ENCODE measurements around the gene TPM4.
"Not testable (repeated sequence)": the region's sequence is repeated elsewhere in the genome, so short reads cannot be mapped to it uniquely, and the experiment has no call there.

TPM4 gene

GRCh38 chr19:16076154-16076957, at the start of gene TPM4:
TSS of gene TPM4 (plus strand) at chr19:16076495. CDS start at chr19:16076566, 71 bp downstream.
- no peak for FAIRE-seq

DNA sequence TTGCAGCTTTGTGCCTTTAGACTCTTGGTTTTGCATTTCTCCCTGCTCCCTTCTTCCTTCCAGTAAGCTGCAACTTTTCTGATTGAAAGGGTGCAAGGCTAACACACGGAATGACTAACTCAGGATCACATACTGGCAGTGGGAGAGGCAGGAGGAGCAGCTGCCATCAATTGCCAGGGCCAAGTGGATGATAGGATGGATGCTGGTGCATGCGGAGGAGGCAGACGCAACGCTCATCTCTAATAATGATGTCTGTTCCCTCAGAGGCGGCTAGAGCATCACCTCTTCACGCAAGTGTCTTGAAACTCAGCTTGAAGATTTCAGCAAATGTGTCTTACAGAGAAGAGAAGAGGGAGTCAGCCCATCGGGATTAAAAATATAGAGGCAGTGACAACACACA, 49.5 kb upstream of the TPM4 start:
- no peak for DNase-seq (ENCODE audit: low spot score)

More at GRCh38 chr19:16076154-16076957, at the start of gene TPM4:
- DNase-seq (ENCODE audit: low spot score) = peak; percentile 86

GRCh38 chr19:16027528-16027927, 48.8 kb upstream of the TPM4 start:
- no peak for FAIRE-seq
- no peak for DNase-seq (ENCODE audit: low spot score)

More for the DNA sequence above, 49.5 kb upstream of the TPM4 start:
- FAIRE-seq = no peak

GRCh38 chr19:16030155-16030554, 46.1 kb upstream of the TPM4 start:
- FAIRE-seq; DNase-seq (ENCODE audit: low spot score): not testable (repeated sequence)

DNA sequence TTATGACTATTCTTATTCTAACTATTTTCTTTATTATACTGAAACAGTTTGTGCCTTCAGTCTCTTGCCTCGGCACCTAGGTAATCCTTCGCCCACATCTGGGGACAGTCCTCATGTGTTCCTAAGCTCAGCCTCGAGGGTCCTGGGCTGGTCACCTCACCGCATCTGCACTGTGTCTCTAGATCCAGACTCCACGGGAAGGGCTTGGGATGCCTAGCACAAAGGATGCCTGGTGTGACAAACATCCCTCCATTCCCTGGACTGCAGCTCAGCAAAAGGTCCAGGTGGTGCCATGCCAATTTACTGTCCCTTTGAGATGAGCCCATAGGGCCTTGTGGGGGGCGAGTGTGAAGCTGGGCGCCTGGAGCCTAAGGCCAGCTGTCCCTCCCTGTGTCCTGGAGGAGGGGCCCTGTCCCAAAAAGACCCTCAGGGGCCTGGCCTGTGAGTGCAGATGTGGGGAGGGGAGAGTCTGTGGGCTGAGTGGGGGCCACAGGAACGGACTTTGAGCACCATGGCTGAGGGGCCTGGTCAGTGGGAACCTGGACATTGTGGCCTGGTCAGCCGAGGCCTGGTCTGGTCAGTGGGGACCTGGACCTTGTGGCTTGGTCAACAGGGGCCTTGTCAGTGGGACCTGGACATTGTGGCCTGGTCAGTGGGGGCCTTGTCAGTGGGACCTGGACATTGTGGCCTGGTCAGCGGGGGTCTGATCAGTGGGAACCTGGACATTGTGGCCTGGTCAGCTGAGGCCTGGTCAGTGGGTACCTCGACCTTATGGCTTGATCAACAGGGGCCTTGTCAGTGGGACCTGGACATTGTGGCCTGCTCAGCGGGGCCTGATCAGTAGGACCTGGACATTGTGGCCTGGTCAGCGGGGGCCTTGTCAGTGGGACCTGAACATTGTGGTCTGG, 45.1 kb upstream of the TPM4 start:
- DNase-seq (ENCODE audit: low spot score) (no peak), FAIRE-seq (no peak)

- no peak for FAIRE-seq
- no peak for DNase-seq (ENCODE audit: low spot score)
These were observed 44.5 kb upstream of the TPM4 start for GRCh38 chr19:16031872-16032200.

DNA sequence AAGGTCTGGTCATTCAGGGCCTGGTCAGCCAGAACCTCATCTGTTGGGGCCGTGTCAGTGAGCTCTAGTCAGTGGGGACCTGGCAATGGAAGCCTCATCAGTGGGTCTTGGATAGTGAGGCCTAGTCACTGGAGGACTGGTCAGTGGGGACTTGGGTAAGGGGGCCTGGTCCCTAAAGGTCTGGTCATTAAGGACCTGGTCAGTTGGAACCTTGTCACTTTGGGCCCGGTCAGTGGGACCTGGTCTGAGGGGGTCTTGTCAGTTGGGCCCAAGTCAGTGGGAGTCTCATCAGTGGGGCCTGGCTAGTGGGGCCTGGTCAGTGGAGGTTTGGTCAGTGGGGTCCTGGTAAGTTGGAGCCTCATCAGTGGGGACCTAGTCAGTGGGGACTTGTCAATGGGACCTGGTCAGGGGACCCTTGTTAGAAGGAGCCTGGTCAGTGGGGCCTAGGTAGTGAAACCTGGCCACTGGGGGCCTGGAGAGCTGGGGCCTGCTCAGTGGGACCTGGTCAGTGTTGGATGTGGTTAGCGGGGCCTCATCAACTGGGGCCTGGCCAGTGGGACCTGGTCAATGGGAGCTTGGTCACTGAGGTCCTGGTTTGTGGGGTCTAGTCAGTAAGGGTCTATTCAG, 43.7 kb upstream of the TPM4 start:
- DNase-seq (ENCODE audit: low spot score) = no peak
- no peak for FAIRE-seq

- FAIRE-seq (no peak), DNase-seq (ENCODE audit: low spot score) (no peak)
These were observed 43.2 kb upstream of the TPM4 start for GRCh38 chr19:16033136-16033530.

GRCh38 chr19:16033721-16034120, 42.6 kb upstream of the TPM4 start:
- no peak for DNase-seq (ENCODE audit: low spot score)
- FAIRE-seq = no peak

GRCh38 chr19:16034180-16034579, 42.1 kb upstream of the TPM4 start:
- DNase-seq (ENCODE audit: low spot score) = no peak

GRCh38 chr19:16034958-16035560, 41.2 kb upstream of the TPM4 start:
- FAIRE-seq (no peak), DNase-seq (ENCODE audit: low spot score) (no peak)

More at GRCh38 chr19:16034180-16034579, 42.1 kb upstream of the TPM4 start:
- FAIRE-seq = no peak

DNA sequence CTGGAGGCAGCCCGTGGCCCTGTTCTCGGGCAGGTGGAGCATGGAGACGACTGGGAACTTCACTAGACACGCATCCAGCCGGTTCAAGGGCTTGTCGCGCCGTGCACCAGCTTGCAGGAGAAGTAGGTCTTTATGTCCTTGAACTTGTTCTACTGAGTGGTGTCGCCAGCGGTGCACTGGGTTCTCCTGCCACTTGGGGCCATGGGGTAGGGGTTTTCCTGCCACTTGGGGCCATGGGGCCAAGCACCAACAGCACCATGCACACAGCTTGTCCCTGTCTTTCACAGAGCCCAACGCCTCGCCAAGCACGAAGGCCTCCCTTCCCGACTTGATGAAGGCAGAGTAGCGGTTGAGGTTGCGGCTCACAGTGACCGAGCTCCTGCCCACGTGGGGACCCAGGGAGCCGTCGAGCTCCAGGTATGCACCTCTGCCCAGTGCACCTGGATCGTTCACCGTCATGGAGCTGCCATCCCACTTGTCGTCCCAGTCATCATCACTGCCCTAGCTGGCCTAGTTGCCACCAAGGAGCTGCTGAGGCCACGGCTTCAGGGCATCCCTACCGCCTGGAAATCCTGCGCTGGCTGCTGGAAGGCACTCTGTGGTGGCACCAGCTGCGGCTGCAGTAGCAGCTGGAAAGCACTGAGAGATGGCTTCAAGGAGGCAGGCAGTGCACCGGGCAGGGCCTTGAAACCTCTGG, 40.5 kb upstream of the TPM4 start:
- DNase-seq (ENCODE audit: low spot score) (no peak), FAIRE-seq (no peak)

GRCh38 chr19:16036397-16036925, 39.8 kb upstream of the TPM4 start:
- FAIRE-seq = no peak
- DNase-seq (ENCODE audit: low spot score) = no peak

GRCh38 chr19:16036941-16037340, 39.4 kb upstream of the TPM4 start:
- FAIRE-seq = no peak
- DNase-seq (ENCODE audit: low spot score) = no peak

GRCh38 chr19:16037424-16038195, 38.7 kb upstream of the TPM4 start:
- no peak for DNase-seq (ENCODE audit: low spot score)
- FAIRE-seq = no peak

DNA sequence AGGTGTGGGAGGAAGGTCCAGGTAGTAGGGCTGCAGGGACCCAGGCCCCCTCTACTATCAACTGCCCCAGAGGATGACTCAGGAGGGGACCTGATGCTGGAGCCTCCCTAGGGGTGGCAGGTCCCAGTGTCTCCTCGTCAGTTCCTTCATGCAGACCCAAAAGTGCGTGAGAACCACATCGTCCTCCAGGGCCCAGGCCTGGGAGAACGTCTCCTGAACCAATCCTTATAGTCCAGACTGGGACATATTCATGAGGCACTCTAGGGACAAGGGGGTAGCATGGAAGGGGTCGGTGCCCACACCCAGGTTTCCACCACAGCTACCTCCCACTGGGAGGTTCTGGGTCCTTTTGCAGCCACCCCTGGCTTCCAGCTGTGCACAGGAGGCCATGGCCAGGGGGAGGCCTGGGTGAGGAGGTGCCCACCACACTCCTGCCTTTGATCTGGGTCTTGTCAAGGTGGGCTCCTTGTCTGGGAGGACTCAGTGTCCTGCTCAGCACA, 38.0 kb upstream of the TPM4 start:
- no peak for DNase-seq (ENCODE audit: low spot score)
- FAIRE-seq = no peak

GRCh38 chr19:16039081-16039480, 37.2 kb upstream of the TPM4 start:
- no peak for DNase-seq (ENCODE audit: low spot score)
- no peak for FAIRE-seq

DNA sequence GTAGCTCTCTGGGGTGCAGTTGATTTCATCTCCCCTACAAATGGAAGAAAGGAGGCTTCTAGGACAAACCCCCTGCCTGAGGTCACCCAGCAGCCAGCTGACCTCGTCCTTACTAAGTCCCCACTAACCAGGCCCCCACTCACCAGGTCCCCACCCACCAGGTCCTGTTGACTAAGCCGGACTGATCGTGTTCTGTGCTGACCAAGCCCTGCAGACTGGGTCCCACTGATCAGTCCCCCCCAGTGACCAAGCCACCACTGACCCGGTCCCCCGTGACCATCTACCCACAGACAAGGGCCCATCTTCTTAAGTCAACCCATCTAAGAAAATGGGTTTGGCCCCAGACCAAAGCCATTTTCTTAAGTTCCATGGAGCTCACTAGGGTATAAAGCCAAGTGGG, 36.8 kb upstream of the TPM4 start:
- FAIRE-seq = no peak
- no peak for DNase-seq (ENCODE audit: low spot score)

GRCh38 chr19:16040642-16041041, 35.7 kb upstream of the TPM4 start:
- no peak for DNase-seq (ENCODE audit: low spot score)
- FAIRE-seq = no peak
